Measurements from ENCODE around the gene CLIC5.
A peak's percentile ranks its signal among the peaks of the same experiment; 100 is the strongest.

CLIC5 gene

GRCh38 chr6:46015119-46015968, at the start of gene CLIC5:
Gene CLIC5 (minus strand): TSS chr6:46015860. CDS start chr6:46015542, 318 bp downstream.
- Mint-ChIP-seq H3K9me3 (peaks cover 5% of the 10 kb centered on the region), H3K36me3 (ENCODE audit: low read depth) (peaks cover 6% of the 10 kb centered on the region), H3K27me3 (peaks cover 18% of the 10 kb centered on the region), H3K4me3 (peak within 1 kb of the TSS; percentile 81), H3K4me1 (peaks cover 56% of the 10 kb centered on the region), H3K27ac (peak within 1 kb of the TSS; percentile 80)
- ATAC-seq (no peak), DNase-seq (peak; percentile 41)

GRCh38 chr6:46062991-46063390, 47.3 kb upstream of the CLIC5 start:
- ATAC-seq (no peak), DNase-seq (no peak)
- no peaks in the 10 kb centered on the region for H3K4me1 Mint-ChIP-seq
- no peak overlapping the region for H3K4me3 Mint-ChIP-seq
- no peaks in the 10 kb centered on the region for H3K36me3 Mint-ChIP-seq (ENCODE audit: low read depth)
- no peak overlapping the region for H3K27ac Mint-ChIP-seq
- H3K9me3 Mint-ChIP-seq = no peaks in the 10 kb centered on the region
- H3K27me3 Mint-ChIP-seq = peaks cover 12% of the 10 kb centered on the region

- H3K27me3 Mint-ChIP-seq = peaks cover 16% of the 10 kb centered on the region
- no peak overlapping the region for H3K27ac Mint-ChIP-seq
- no peaks in the 10 kb centered on the region for H3K4me1 Mint-ChIP-seq
- H3K9me3 Mint-ChIP-seq = peaks cover 3% of the 10 kb centered on the region
- DNase-seq (no peak), ATAC-seq (no peak)
- no peaks in the 10 kb centered on the region for H3K36me3 Mint-ChIP-seq (ENCODE audit: low read depth)
- no peak overlapping the region for H3K4me3 Mint-ChIP-seq
Observed at GRCh38 chr6:46062312-46062711, 46.7 kb upstream of the CLIC5 start.

GRCh38 chr6:46061497-46061896, 45.8 kb upstream of the CLIC5 start:
- peaks cover 17% of the 10 kb centered on the region for H3K27me3 Mint-ChIP-seq
- no peak for ATAC-seq

GRCh38 chr6:46059608-46060007, 43.9 kb upstream of the CLIC5 start:
- no peak overlapping the region for H3K27ac Mint-ChIP-seq
- no peak for DNase-seq
- H3K4me1 Mint-ChIP-seq = no peaks in the 10 kb centered on the region
- H3K4me3 Mint-ChIP-seq = no peak overlapping the region
- H3K27me3 Mint-ChIP-seq = peaks cover 16% of the 10 kb centered on the region
- no peak for ATAC-seq
- H3K36me3 Mint-ChIP-seq (ENCODE audit: low read depth) = no peaks in the 10 kb centered on the region
- peaks cover 3% of the 10 kb centered on the region for H3K9me3 Mint-ChIP-seq

More at GRCh38 chr6:46061497-46061896, 45.8 kb upstream of the CLIC5 start:
- Mint-ChIP-seq H3K9me3 (peaks cover 3% of the 10 kb centered on the region), H3K4me3 (no peak overlapping the region), H3K36me3 (ENCODE audit: low read depth) (no peaks in the 10 kb centered on the region), H3K27ac (no peak overlapping the region), H3K4me1 (no peaks in the 10 kb centered on the region)
- DNase-seq = no peak

GRCh38 chr6:46058951-46059350, 43.3 kb upstream of the CLIC5 start:
- H3K4me3 Mint-ChIP-seq = no peak overlapping the region
- ATAC-seq = no peak
- no peaks in the 10 kb centered on the region for H3K36me3 Mint-ChIP-seq (ENCODE audit: low read depth)
- H3K27ac Mint-ChIP-seq = no peak overlapping the region
- peaks cover 2% of the 10 kb centered on the region for H3K4me1 Mint-ChIP-seq
- H3K27me3 Mint-ChIP-seq = peaks cover 16% of the 10 kb centered on the region
- DNase-seq = no peak
- peaks cover 3% of the 10 kb centered on the region for H3K9me3 Mint-ChIP-seq

- peaks cover 3% of the 10 kb centered on the region for H3K9me3 Mint-ChIP-seq
- H3K27me3 Mint-ChIP-seq = peaks cover 10% of the 10 kb centered on the region
- H3K4me3 Mint-ChIP-seq = no peak overlapping the region
- H3K4me1 Mint-ChIP-seq = peaks cover 13% of the 10 kb centered on the region
- no peak overlapping the region for H3K27ac Mint-ChIP-seq
- no peaks in the 10 kb centered on the region for H3K36me3 Mint-ChIP-seq (ENCODE audit: low read depth)
- ATAC-seq = no peak
- DNase-seq = no peak
Observed at GRCh38 chr6:46057792-46058191, 42.1 kb upstream of the CLIC5 start.

- no peak for DNase-seq
- H3K27ac Mint-ChIP-seq = no peak overlapping the region
- no peaks in the 10 kb centered on the region for H3K36me3 Mint-ChIP-seq (ENCODE audit: low read depth)
- H3K4me1 Mint-ChIP-seq = peaks cover 17% of the 10 kb centered on the region
- no peak overlapping the region for H3K4me3 Mint-ChIP-seq
- peaks cover 10% of the 10 kb centered on the region for H3K27me3 Mint-ChIP-seq
- H3K9me3 Mint-ChIP-seq = peaks cover 3% of the 10 kb centered on the region
- no peak for ATAC-seq
Observed at GRCh38 chr6:46056906-46057529, 41.4 kb upstream of the CLIC5 start.

GRCh38 chr6:46054516-46054915, 38.9 kb upstream of the CLIC5 start:
- H3K4me1 Mint-ChIP-seq = peaks cover 20% of the 10 kb centered on the region
- peaks cover 3% of the 10 kb centered on the region for H3K9me3 Mint-ChIP-seq
- DNase-seq (no peak), ATAC-seq (no peak)
- no peak overlapping the region for H3K27ac Mint-ChIP-seq
- H3K27me3 Mint-ChIP-seq = peaks cover 10% of the 10 kb centered on the region
- H3K4me3 Mint-ChIP-seq = no peak overlapping the region
- no peaks in the 10 kb centered on the region for H3K36me3 Mint-ChIP-seq (ENCODE audit: low read depth)

GRCh38 chr6:46053039-46053933, 37.6 kb upstream of the CLIC5 start:
- DNase-seq (no peak), ATAC-seq (peak; percentile 58)
- H3K9me3 Mint-ChIP-seq = peaks cover 3% of the 10 kb centered on the region
- peak overlapping the region; percentile 69 for H3K27ac Mint-ChIP-seq
- H3K36me3 Mint-ChIP-seq (ENCODE audit: low read depth) = no peaks in the 10 kb centered on the region
- H3K27me3 Mint-ChIP-seq = peaks cover 9% of the 10 kb centered on the region
- no peak overlapping the region for H3K4me3 Mint-ChIP-seq
- peaks cover 20% of the 10 kb centered on the region for H3K4me1 Mint-ChIP-seq

- peaks cover 20% of the 10 kb centered on the region for H3K4me1 Mint-ChIP-seq
- no peak for DNase-seq
- no peak for ATAC-seq
- H3K4me3 Mint-ChIP-seq = no peak overlapping the region
- H3K27ac Mint-ChIP-seq = no peak overlapping the region
- H3K36me3 Mint-ChIP-seq (ENCODE audit: low read depth) = no peaks in the 10 kb centered on the region
- H3K27me3 Mint-ChIP-seq = peaks cover 2% of the 10 kb centered on the region
- no peaks in the 10 kb centered on the region for H3K9me3 Mint-ChIP-seq
Observed at GRCh38 chr6:46052479-46052878, 36.8 kb upstream of the CLIC5 start.

- ATAC-seq = no peak
- Mint-ChIP-seq H3K27me3 (no peaks in the 10 kb centered on the region), H3K4me3 (no peak overlapping the region), H3K4me1 (peaks cover 20% of the 10 kb centered on the region), H3K9me3 (no peaks in the 10 kb centered on the region), H3K27ac (no peak overlapping the region), H3K36me3 (ENCODE audit: low read depth) (no peaks in the 10 kb centered on the region)
- no peak for DNase-seq
Observed at GRCh38 chr6:46051962-46052361, 36.3 kb upstream of the CLIC5 start.

GRCh38 chr6:46050845-46051405, 35.3 kb upstream of the CLIC5 start:
- Mint-ChIP-seq H3K27ac (no peak overlapping the region), H3K27me3 (no peaks in the 10 kb centered on the region), H3K4me3 (no peak overlapping the region), H3K4me1 (peaks cover 24% of the 10 kb centered on the region), H3K36me3 (ENCODE audit: low read depth) (no peaks in the 10 kb centered on the region), H3K9me3 (no peaks in the 10 kb centered on the region)
- DNase-seq (no peak), ATAC-seq (peak; percentile 47)

GRCh38 chr6:46048646-46049297, 33.1 kb upstream of the CLIC5 start:
- peaks cover 3% of the 10 kb centered on the region for H3K9me3 Mint-ChIP-seq
- H3K4me3 Mint-ChIP-seq = no peak overlapping the region
- H3K36me3 Mint-ChIP-seq (ENCODE audit: low read depth) = no peaks in the 10 kb centered on the region
- ATAC-seq (no peak), DNase-seq (no peak)
- H3K27ac Mint-ChIP-seq = no peak overlapping the region
- H3K4me1 Mint-ChIP-seq = peaks cover 31% of the 10 kb centered on the region
- H3K27me3 Mint-ChIP-seq = no peaks in the 10 kb centered on the region
